ENCODE measurements around the gene CWF19L1.
A peak's percentile ranks its signal among the peaks of the same experiment; 100 is the strongest.

The CWF19L1 gene

GRCh38 chr10:100201549-100201948, 65.9 kb downstream of the CWF19L1 start:
- DNase-seq (ENCODE audit: low read depth in 2 of 2), result no peak
- TF ChIP-seq CTCF (IDR thresholded peaks at IDR 0.05; ENCODE audit: low read depth, low read length), result no peak

GRCh38 chr10:100194711-100195110, 72.7 kb downstream of the CWF19L1 start:
- no peak for TF ChIP-seq CTCF (IDR thresholded peaks at IDR 0.05; ENCODE audit: low read depth, low read length)
- no peak for DNase-seq (ENCODE audit: low read depth in 2 of 2)

More at GRCh38 chr10:100201549-100201948, 65.9 kb downstream of the CWF19L1 start:
- no peak overlapping the region for H3K4me3 ChIP-seq (replicated peaks in 1 of 2; ENCODE audit: low read depth in 2 of 2, low read length in 2 of 2)

GRCh38 chr10:100192350-100192749, 75.1 kb downstream of the CWF19L1 start:
- DNase-seq (ENCODE audit: low read depth in 2 of 2), result no peak
- no peak overlapping the region for H3K4me3 ChIP-seq (replicated peaks in 1 of 2; ENCODE audit: low read depth in 2 of 2, low read length in 2 of 2)
- no peak for TF ChIP-seq CTCF (IDR thresholded peaks at IDR 0.05; ENCODE audit: low read depth, low read length)

More at GRCh38 chr10:100194711-100195110, 72.7 kb downstream of the CWF19L1 start:
- no peak overlapping the region for H3K4me3 ChIP-seq (replicated peaks in 1 of 2; ENCODE audit: low read depth in 2 of 2, low read length in 2 of 2)

DNA sequence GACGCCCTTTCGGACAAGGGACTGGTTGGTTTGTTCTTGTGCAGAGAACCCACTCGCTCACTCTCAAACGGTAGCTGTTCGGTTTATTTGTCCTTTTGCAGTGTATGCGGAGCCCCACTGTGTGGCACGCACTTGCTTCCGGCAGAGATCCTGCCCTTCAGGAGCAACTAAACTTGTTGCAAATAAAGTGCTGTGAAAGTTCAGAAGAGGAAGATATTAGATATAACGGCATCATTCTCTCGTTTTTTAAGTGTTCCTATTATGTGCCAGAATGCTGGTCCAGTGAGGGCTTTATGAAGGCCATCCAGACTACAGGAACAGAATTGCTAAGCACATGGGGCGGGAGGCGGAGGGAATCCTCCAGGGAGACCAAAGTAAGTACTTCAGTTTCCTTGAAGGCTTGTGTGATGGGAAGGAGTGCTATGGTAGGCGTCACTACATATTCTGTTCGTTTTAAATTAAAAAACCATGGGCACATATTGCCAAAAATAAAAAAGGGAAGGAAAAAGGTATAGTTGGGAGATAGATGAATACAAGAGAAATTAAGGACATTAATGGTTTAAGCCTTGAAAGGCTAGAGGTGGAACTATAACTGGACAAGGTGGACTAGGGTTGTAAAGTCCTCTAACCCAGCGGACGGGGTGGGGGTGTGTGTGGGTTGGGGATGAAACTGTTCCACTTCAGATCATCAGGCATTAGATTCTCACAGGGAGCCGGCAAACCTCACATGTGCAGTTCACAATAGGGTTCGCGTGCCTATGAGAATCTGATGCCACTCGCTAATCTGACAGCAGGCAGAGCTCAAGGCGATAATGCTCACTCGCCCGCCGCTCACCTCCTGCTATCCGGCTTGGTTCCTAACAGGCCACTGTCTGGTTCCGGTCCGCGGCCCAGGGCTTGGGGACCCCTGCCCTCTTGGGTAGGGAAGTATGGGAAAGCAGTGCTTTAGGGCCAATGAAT, 80.9 kb downstream of the CWF19L1 start:
- peak overlapping the region; percentile 98 to 99 for H3K4me3 ChIP-seq (replicated peaks in 1 of 2; ENCODE audit: low read depth in 2 of 2, low read length in 2 of 2)
- no peak for TF ChIP-seq CTCF (IDR thresholded peaks at IDR 0.05; ENCODE audit: low read depth, low read length)
- DNase-seq (ENCODE audit: low read depth in 2 of 2), result peak; percentile 70 to 75

- peak; percentile 88 to 95 for DNase-seq (ENCODE audit: low read depth in 2 of 2)
- TF ChIP-seq CTCF (IDR thresholded peaks at IDR 0.05; ENCODE audit: low read depth, low read length), result no peak
- peak within 1 kb of the TSS; percentile 98 to 99 for H3K4me3 ChIP-seq (replicated peaks in 1 of 2; ENCODE audit: low read depth in 2 of 2, low read length in 2 of 2)
These were observed 81.8 kb downstream of the CWF19L1 start, which contains the start of gene ERLIN1 for GRCh38 chr10:100185364-100186252. Gene ERLIN1, minus strand, starts transcription at chr10:100186029. Its CDS starts 403 bp downstream, at chr10:100185626.

DNA sequence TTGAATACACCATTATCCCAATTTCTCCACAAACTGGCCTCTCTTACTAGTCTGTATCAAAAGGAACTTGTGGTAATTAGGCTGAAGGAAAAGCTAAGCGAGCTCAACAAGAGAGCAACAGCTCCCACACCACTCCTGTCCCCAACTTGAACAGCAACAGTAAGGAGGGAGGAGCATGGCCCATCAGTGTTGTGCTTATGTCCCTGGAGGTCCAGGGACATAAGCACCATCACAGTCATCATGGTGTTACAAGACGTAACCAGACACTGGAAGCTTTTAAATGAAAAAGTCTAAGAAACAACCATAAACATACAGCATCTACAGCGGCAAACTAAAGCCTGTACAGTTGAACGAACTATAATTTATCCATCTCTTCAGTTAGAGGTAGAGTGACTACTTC, 82.6 kb downstream of the CWF19L1 start:
- no peak for TF ChIP-seq CTCF (IDR thresholded peaks at IDR 0.05; ENCODE audit: low read depth, low read length)
- DNase-seq (ENCODE audit: low read depth in 2 of 2), result peak; percentile 20 to 27
- peak overlapping the region; percentile 98 to 99 for H3K4me3 ChIP-seq (replicated peaks in 1 of 2; ENCODE audit: low read depth in 2 of 2, low read length in 2 of 2)

All from cardiac fibroblast (primary cell).